ENCODE data around the gene TMIE. TPM values are rescaled to one million over a fixed set of nuclear protein-coding genes. Genes with fewer than 3 reads are reported as not detected.

TMIE gene
- total and polyA plus RNA-seq, 9 of the 15 experiments (the other 6 are each of a cell fraction or from before 2014, with no cell fraction given) = not detected

DNA sequence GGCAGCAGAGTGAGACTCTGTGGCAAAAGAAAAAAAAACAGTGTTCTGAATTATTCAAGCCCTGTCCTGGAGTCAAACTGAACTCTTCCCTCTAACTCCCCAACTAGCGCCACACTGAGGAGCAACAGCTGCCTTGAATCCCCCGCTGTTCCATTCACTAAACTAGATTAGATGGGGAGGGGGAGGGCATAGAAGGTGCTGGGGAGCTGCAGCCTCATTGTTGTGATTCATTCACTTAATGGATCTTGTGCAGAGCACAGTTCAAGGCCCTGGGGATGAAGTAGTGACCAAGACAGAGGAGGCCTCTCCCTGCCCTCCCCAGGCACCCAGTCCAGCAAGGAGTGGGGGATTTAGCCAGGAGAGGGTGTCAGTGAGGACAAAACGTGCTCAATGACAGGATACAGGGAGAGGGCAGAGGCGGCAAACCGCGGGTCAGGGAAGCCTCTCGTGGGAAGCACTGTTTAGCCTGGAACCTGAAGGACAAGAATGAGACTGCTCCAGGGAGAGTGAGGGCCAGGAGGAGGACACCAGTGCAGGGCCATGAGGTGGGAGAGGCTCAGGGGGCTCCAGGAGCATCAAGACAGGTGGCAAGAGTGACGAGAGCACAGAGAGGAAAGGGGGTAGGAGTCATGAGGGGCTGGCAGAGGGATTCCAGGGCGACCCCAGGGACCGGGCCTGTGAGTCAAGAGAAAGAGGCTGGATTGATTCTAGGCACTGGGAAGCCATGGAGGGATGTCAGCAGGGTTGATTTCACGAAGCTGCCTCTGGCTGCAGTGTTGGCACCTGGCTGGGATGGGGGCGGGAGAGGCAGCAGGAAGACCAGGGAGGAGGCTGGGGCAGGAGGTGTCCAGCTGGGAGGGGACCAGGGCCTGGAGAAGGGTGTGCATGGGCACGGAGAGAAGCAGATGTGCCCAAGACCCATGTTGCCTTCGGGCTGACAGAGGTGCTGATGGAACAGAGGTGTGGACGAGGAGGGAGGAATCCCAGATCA is 39.1 kb upstream of the TMIE start:
- no TSS peak for BruUV-seq (replicated peaks)
- WGBS (ENCODE audit: insufficient coverage, low coverage, missing lambda C conversion rate) = 0% methylated on average over 15 of the region's 15 CpGs
- no peak overlapping the region for H2AFZ ChIP-seq (ENCODE audit: low read depth, low read length)
- in situ Hi-C loops (cut with MboI) = no loop called here
- H3K4me1 ChIP-seq (replicated peaks in 1 of 2; ENCODE audit: control insufficient read depth in 2 of 2, insufficient read depth in 2 of 2, low read length in 2 of 2) = no peaks in the 10 kb centered on the region
- ATAC-seq (no peak), FAIRE-seq (no peak), DNase-seq (ENCODE audit: extremely low read depth in 1 of 4, low spot score in 3 of 4) (no peak)
- no peaks in the 10 kb centered on the region for H3K36me3 ChIP-seq (ENCODE audit: control insufficient read depth, insufficient read depth, low read length)
- peaks cover 11% of the 10 kb centered on the region; the same call in 1 of the 2 replicates for H4K20me1 ChIP-seq (replicated peaks; ENCODE audit: control insufficient read depth, insufficient read depth, low read length)
- H3K9me1 ChIP-seq (ENCODE audit: control insufficient read depth, insufficient read depth, low read length) = no peaks in the 10 kb centered on the region
- ChIA-PET POLR2A (interaction anchor here (0.7 to 1.0 kb wide), 2 partner anchors 9 to 667 kb away, joined by 3 to 5 read pairs; no protein-coding TSS in a partner anchor), CTCF (ENCODE audit: low intra/inter-chr PET ratio) (no interaction called here)
- H3K9ac ChIP-seq (ENCODE audit: insufficient read depth in 1 of 2, low read depth in 2 of 2, low read length in 2 of 2) = 0 out of 4 replicates have a peak overlapping the region, but pooled peaks of 1 of the 2 experiments have one; percentile 40
- intact Hi-C loops (cut with micrococcal nuclease) = no loop called here
- no peaks in the 10 kb centered on the region for H3K79me2 ChIP-seq (ENCODE audit: control insufficient read depth, insufficient read depth, low read length)
- H3K4me2 ChIP-seq (ENCODE audit: insufficient read depth, low read length) = no peak overlapping the region
- H3K27ac ChIP-seq (ENCODE audit: extremely low read depth, low read depth, low read length) = no peak overlapping the region
- no peak overlapping the region for H3K4me3 ChIP-seq
- H3K27me3 ChIP-seq (ENCODE audit: control insufficient read depth in 2 of 2, insufficient read depth in 2 of 2, low read length in 2 of 2) = peaks cover 23 to 90% of the 10 kb centered on the region in 2 experiments
- H3K9me3 ChIP-seq (replicated peaks; ENCODE audit: control insufficient read depth, insufficient read depth, low read depth, low read length) = no peaks in the 10 kb centered on the region
- TF ChIP-seq CTBP1 (IDR thresholded peaks at IDR 0.05; ENCODE audit: borderline replicate concordance) = no peak
- TF ChIP-seq, protein P1, sequence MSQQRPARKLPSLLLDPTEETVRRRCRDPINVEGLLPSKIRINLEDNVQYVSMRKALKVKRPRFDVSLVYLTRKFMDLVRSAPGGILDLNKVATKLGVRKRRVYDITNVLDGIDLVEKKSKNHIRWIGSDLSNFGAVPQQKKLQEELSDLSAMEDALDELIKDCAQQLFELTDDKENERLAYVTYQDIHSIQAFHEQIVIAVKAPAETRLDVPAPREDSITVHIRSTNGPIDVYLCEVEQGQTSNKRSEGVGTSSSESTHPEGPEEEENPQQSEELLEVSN (IDR thresholded peaks at IDR 0.05; ENCODE audit: borderline replicate concordance in 1 of 2, extremely low read depth in 1 of 2, insufficient read depth in 1 of 2, insufficient read length in 1 of 2, low read depth in 1 of 2, low read length in 1 of 2, poor library complexity in 1 of 2, severe bottlenecking in 1 of 2) = no peak
- no peak for TF ChIP-seq HDAC3 (IDR thresholded peaks at IDR 0.05; ENCODE audit: borderline replicate concordance, partially characterized antibody)
- TF ChIP-seq CBX5 (IDR thresholded peaks at IDR 0.05; ENCODE audit: borderline replicate concordance, low read depth) = no peak
- no peak for TF ChIP-seq ILF3 (IDR thresholded peaks at IDR 0.05; ENCODE audit: borderline replicate concordance)
- TF ChIP-seq MCM7 (IDR thresholded peaks at IDR 0.05) = no peak
- TF ChIP-seq LCOR (CRISPR knock-in tag; IDR thresholded peaks at IDR 0.05) = no peak
- no peak for TF ChIP-seq STAT6 (CRISPR knock-in tag; IDR thresholded peaks at IDR 0.05)
- no peak for TF ChIP-seq PRPF4 (IDR thresholded peaks at IDR 0.05; ENCODE audit: insufficient read depth, low read depth, low read length, poor library complexity, severe bottlenecking)
- TF ChIP-seq RNF2 (IDR thresholded peaks at IDR 0.05) = no peak
- TF ChIP-seq ZNF518B (CRISPR knock-in tag; IDR thresholded peaks at IDR 0.05) = no peak
- TF ChIP-seq NBN (IDR thresholded peaks at IDR 0.05; ENCODE audit: low read depth) = no peak
- no peak for TF ChIP-seq KLF6 (CRISPR knock-in tag; IDR thresholded peaks at IDR 0.05; ENCODE audit: borderline replicate concordance)

Data from K562 (cell line).